ENCODE data around the gene CFAP73. TPM values are rescaled to one million over a fixed set of nuclear protein-coding genes. Genes with fewer than 3 reads are reported as not detected.
A peak's percentile ranks its signal among the peaks of the same experiment; 100 is the strongest.

CFAP73 gene
- total RNA-seq, 2 donors from 2014 or later = not detected

GRCh38 chr12:113136128-113136989 is 13.2 kb upstream of the CFAP73 start:
- H3K4me3 ChIP-seq (ENCODE audit: low read length) = peak overlapping the region; percentile 42
- peak; percentile 88 for DNase-seq
- no peaks in the 10 kb centered on the region for H3K9me3 Mint-ChIP-seq
- no peaks in the 10 kb centered on the region for H3K36me3 Mint-ChIP-seq (ENCODE audit: low read depth)
- no peak overlapping the region for H3K27ac ChIP-seq (ENCODE audit: low read depth, low read length)
- H3K4me1 ChIP-seq (ENCODE audit: control insufficient read depth, insufficient read depth, low read length) = no peaks in the 10 kb centered on the region
- 49 to 50% methylated on average over 9 to 21 of the region's 21 CpGs for WGBS, 2 experiments (ENCODE audit: insufficient coverage in 1 of 2, insufficient read length in 1 of 2)
- no peaks in the 10 kb centered on the region for H3K36me3 ChIP-seq (ENCODE audit: control insufficient read depth, insufficient read depth, low read length)
- no peak for TF ChIP-seq CTCF (conservative IDR thresholded peaks at IDR 0.05)
- H3K27me3 Mint-ChIP-seq (ENCODE audit: insufficient read depth) = peaks cover 25% of the 10 kb centered on the region
- H3K27ac Mint-ChIP-seq = peak overlapping the region; percentile 88
- H3K4me1 Mint-ChIP-seq = peaks cover 4% of the 10 kb centered on the region
- H3K9me3 ChIP-seq (ENCODE audit: control insufficient read depth, low read length) = no peaks in the 10 kb centered on the region
- peaks cover 19% of the 10 kb centered on the region for H3K27me3 ChIP-seq (ENCODE audit: control insufficient read depth, insufficient read depth, low read length, poor library complexity, severe bottlenecking)
- no peak overlapping the region for H3K9ac ChIP-seq (ENCODE audit: extremely low read depth, low read length, poor library complexity, severe bottlenecking)
- H3K4me3 Mint-ChIP-seq = peak overlapping the region; percentile 55

- WGBS, 2 experiments (ENCODE audit: insufficient coverage in 1 of 2, insufficient read length in 1 of 2) = 94% methylated on average over 5 to 6 of the region's 6 CpGs
- DNase-seq = peak; percentile 60
- no peak overlapping the region for H3K27ac ChIP-seq (ENCODE audit: low read depth, low read length)
- Mint-ChIP-seq H3K36me3 (ENCODE audit: low read depth) (no peaks in the 10 kb centered on the region), H3K27ac (no peak overlapping the region), H3K27me3 (ENCODE audit: insufficient read depth) (peaks cover 25% of the 10 kb centered on the region), H3K4me3 (no peak overlapping the region), H3K4me1 (peaks cover 4% of the 10 kb centered on the region), H3K9me3 (no peaks in the 10 kb centered on the region)
- no peaks in the 10 kb centered on the region for H3K36me3 ChIP-seq (ENCODE audit: control insufficient read depth, insufficient read depth, low read length)
- no peak overlapping the region for H3K4me3 ChIP-seq (ENCODE audit: low read length)
- H3K27me3 ChIP-seq (ENCODE audit: control insufficient read depth, insufficient read depth, low read length, poor library complexity, severe bottlenecking) = peaks cover 19% of the 10 kb centered on the region
- no peak for TF ChIP-seq CTCF (conservative IDR thresholded peaks at IDR 0.05)
- H3K4me1 ChIP-seq (ENCODE audit: control insufficient read depth, insufficient read depth, low read length) = no peaks in the 10 kb centered on the region
- H3K9ac ChIP-seq (ENCODE audit: extremely low read depth, low read length, poor library complexity, severe bottlenecking) = no peak overlapping the region
- H3K9me3 ChIP-seq (ENCODE audit: control insufficient read depth, low read length) = no peaks in the 10 kb centered on the region
Observed at GRCh38 chr12:113136990-113137511, 12.5 kb upstream of the CFAP73 start.

- Mint-ChIP-seq H3K36me3 (ENCODE audit: low read depth) (no peaks in the 10 kb centered on the region), H3K27ac (no peak overlapping the region), H3K27me3 (ENCODE audit: insufficient read depth) (peaks cover 18% of the 10 kb centered on the region), H3K4me3 (no peak overlapping the region), H3K4me1 (peaks cover 4% of the 10 kb centered on the region), H3K9me3 (no peaks in the 10 kb centered on the region)
- Histone ChIP-seq H3K36me3 (ENCODE audit: control insufficient read depth, insufficient read depth, low read length) (no peaks in the 10 kb centered on the region), H3K9ac (ENCODE audit: extremely low read depth, low read length, poor library complexity, severe bottlenecking) (no peak overlapping the region), H3K27me3 (ENCODE audit: control insufficient read depth, insufficient read depth, low read length, poor library complexity, severe bottlenecking) (peaks cover 19% of the 10 kb centered on the region), H3K4me3 (ENCODE audit: low read length) (no peak overlapping the region), H3K27ac (ENCODE audit: low read depth, low read length) (no peak overlapping the region), H3K4me1 (ENCODE audit: control insufficient read depth, insufficient read depth, low read length) (no peaks in the 10 kb centered on the region), H3K9me3 (ENCODE audit: control insufficient read depth, low read length) (no peaks in the 10 kb centered on the region)
- no peak for TF ChIP-seq CTCF (conservative IDR thresholded peaks at IDR 0.05)
- DNase-seq = peak; percentile 49
- 93% methylated on average over 8 to 12 of the region's 12 CpGs for WGBS, 2 experiments (ENCODE audit: insufficient coverage in 1 of 2, insufficient read length in 1 of 2)
Observed at GRCh38 chr12:113137861-113138783, 11.4 kb upstream of the CFAP73 start.

Measured in endodermal cell (in vitro differentiated cells).